Endothelial cell of umbilical vein (primary cell): ENCODE data around the gene MR1.

Experiments used
- EZH2 ChIP-seq: IDR thresholded peaks from 2 replicates; pipeline ENCODE4 v1.6.1; 2012; ENCODE audit warnings: borderline replicate concordance, low read depth, mild to moderate bottlenecking, moderate library complexity, low read length, inconsistent platforms; ENCODE audit not compliant: severe bottlenecking
- JUN ChIP-seq: IDR thresholded peaks from 2 replicates; pipeline ENCODE4 v1.6.1; 2011; ENCODE audit warnings: borderline replicate concordance, low read depth; ENCODE audit not compliant: insufficient read length, insufficient read depth

DNA sequence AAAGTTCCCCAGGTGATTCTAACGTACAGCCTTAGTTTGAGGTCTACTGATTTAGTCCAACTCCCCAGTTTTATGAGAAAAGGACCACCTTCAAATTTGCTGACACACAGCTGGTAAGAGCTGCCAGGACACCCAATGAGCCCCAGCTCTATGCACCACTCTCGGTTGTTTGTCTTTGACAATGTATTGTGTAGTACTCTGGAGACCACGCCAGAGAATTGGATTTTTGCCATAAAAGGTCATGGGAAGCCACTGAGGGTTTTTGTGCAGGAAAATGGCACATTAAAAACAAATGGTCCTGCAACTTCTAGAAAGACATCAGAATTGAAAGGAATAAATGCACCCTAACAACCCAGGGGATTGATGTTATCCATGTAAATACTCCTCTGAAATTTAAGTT is 47.6 kb downstream of the MR1 start:
- TF ChIP-seq JUN (no peak), EZH2 (no peak)
